GM06990 (cell line): ENCODE data around the gene DYNLT3.

Source experiments
- DNase-seq: peaks from one replicate; pipeline ENCODE4 v3.0.0-alpha.2; 2011; ENCODE audit not compliant: insufficient read length; ENCODE audit errors: extremely low read depth
- H3K27me3 ChIP-seq: replicated peaks from 2 replicates; pipeline ENCODE4 v1.6.0; 2011; ENCODE audit warnings: low read length; ENCODE audit not compliant: control insufficient read depth, insufficient read depth
- H3K36me3 ChIP-seq: 2 replicates; pipeline ENCODE4 v1.5.1; 2011; ENCODE audit warnings: low read length; ENCODE audit not compliant: control insufficient read depth, insufficient read depth
- H3K4me3 ChIP-seq: replicated peaks from 2 replicates; pipeline ENCODE4 v1.5.1; 2011; ENCODE audit warnings: low read depth, mild to moderate bottlenecking, control low read depth, low read length
- CTCF ChIP-seq: IDR thresholded peaks from 2 replicates; pipeline ENCODE4 v1.5.1; 2011; ENCODE audit warnings: low read length, control low read depth, mild to moderate bottlenecking, inconsistent platforms; ENCODE audit not compliant: insufficient read depth, poor library complexity, severe bottlenecking

DYNLT3 gene

GRCh38 chrX:37846934-37847732 is at the start of gene DYNLT3:
TSS of gene DYNLT3 (minus strand) at chrX:37847571. CDS start at chrX:37847510, 61 bp downstream.
- Histone ChIP-seq H3K36me3 (no peaks in the 10 kb centered on the region), H3K4me3 (peak within 1 kb of the TSS; percentile 76), H3K27me3 (no peaks in the 10 kb centered on the region)
- DNase-seq = peak; percentile 85
- peak; percentile 4 for TF ChIP-seq CTCF

- Histone ChIP-seq H3K27me3 (no peaks in the 10 kb centered on the region; the same call in 1 of the 2 replicates), H3K36me3 (no peaks in the 10 kb centered on the region), H3K4me3 (no peak overlapping the region)
- no peak for TF ChIP-seq CTCF
- DNase-seq = no peak
Measured at GRCh38 chrX:37896511-37896890, 49.1 kb upstream of the DYNLT3 start.

GRCh38 chrX:37895795-37896510 is 48.6 kb upstream of the DYNLT3 start:
- no peak overlapping the region for H3K4me3 ChIP-seq

GRCh38 chrX:37894725-37895124 is 47.4 kb upstream of the DYNLT3 start:
- TF ChIP-seq CTCF = no peak
- no peaks in the 10 kb centered on the region for H3K36me3 ChIP-seq
- H3K27me3 ChIP-seq = no peaks in the 10 kb centered on the region; the same call in 1 of the 2 replicates
- DNase-seq = no peak
- no peak overlapping the region for H3K4me3 ChIP-seq

More at GRCh38 chrX:37895795-37896510, 48.6 kb upstream of the DYNLT3 start:
- Histone ChIP-seq H3K36me3 (no peaks in the 10 kb centered on the region), H3K27me3 (no peaks in the 10 kb centered on the region; the same call in 1 of the 2 replicates)
- TF ChIP-seq CTCF = no peak
- DNase-seq = no peak

- TF ChIP-seq CTCF = no peak
- Histone ChIP-seq H3K27me3 (no peaks in the 10 kb centered on the region), H3K4me3 (no peak overlapping the region), H3K36me3 (no peaks in the 10 kb centered on the region)
- no peak for DNase-seq
Measured at GRCh38 chrX:37888010-37888409, 40.6 kb upstream of the DYNLT3 start.
